Neutrophil (primary cell): ENCODE data around the gene SMYD3.

Experiments
- H3K27ac ChIP-seq: fragments of 200-600 bp; sonication (generic); 2 replicates; pipeline ENCODE4 v1.5.1; 2016; ENCODE audit warnings: mild to moderate bottlenecking, moderate library complexity
- H3K27me3 ChIP-seq: fragments of 200-600 bp; sonication (generic); 2 replicates; pipeline ENCODE4 v1.6.0; 2016; ENCODE audit warnings: mild to moderate bottlenecking
- H3K36me3 ChIP-seq: fragments of 200-600 bp; sonication (generic); 2 replicates; pipeline ENCODE4 v1.5.1; 2017
- H3K4me1 ChIP-seq, 2 experiments: fragments of 200-600 bp in 1 of 2; sonication (generic) in 1 of 2; 1 replicate in 1 of 2; 2 replicates in 1 of 2; pipeline versions ENCODE4 v1.5.1 to v1.6.1; 2013 to 2016; ENCODE audit warnings: low read depth in 1 of 2, low read length in 1 of 2, mild to moderate bottlenecking in 1 of 2, moderate library complexity in 1 of 2; ENCODE audit not compliant: control insufficient read depth in 1 of 2, insufficient read depth in 1 of 2
- H3K4me3 ChIP-seq, 2 experiments: fragments of 200-600 bp in 1 of 2; sonication (generic) in 1 of 2; 1 replicate in 1 of 2; 2 replicates in 1 of 2; pipeline ENCODE4 v1.5.1; 2013 to 2016; ENCODE audit warnings: low read depth in 1 of 2, low read length in 1 of 2, mild to moderate bottlenecking in 1 of 2, moderate library complexity in 1 of 2
- H3K9me3 ChIP-seq: fragments of 200-600 bp; sonication (generic); 2 replicates; pipeline ENCODE4 v1.5.1; 2016
- CTCF ChIP-seq: fragments of 200-600 bp; sonication (generic); IDR thresholded peaks from 2 replicates; pipeline ENCODE4 v1.5.1; 2016; ENCODE audit warnings: antibody characterized with exemption

The SMYD3 gene

GRCh38 chr1:246068619-246069509, 438.2 kb downstream of the SMYD3 start:
- no peak for TF ChIP-seq CTCF
- no peaks in the 10 kb centered on the region for H3K9me3 ChIP-seq
- peaks cover 6% of the 10 kb centered on the region for H3K27me3 ChIP-seq
- no peaks in the 10 kb centered on the region for H3K36me3 ChIP-seq
- H3K4me3 ChIP-seq, result no peak overlapping the region
- no peak overlapping the region for H3K27ac ChIP-seq
- H3K4me1 ChIP-seq, result peaks cover 0 to 6% of the 10 kb centered on the region in 2 experiments

- no peak overlapping the region for H3K4me3 ChIP-seq
- peaks cover 0 to 6% of the 10 kb centered on the region in 2 experiments for H3K4me1 ChIP-seq
- no peak overlapping the region for H3K27ac ChIP-seq
- H3K27me3 ChIP-seq, result peaks cover 6% of the 10 kb centered on the region
- no peaks in the 10 kb centered on the region for H3K36me3 ChIP-seq
- no peak for TF ChIP-seq CTCF
- no peaks in the 10 kb centered on the region for H3K9me3 ChIP-seq
These were observed 438.9 kb downstream of the SMYD3 start for GRCh38 chr1:246068217-246068512.

- Histone ChIP-seq H3K4me3 (no peak overlapping the region), H3K4me1 (peaks cover 0 to 6% of the 10 kb centered on the region in 2 experiments), H3K36me3 (no peaks in the 10 kb centered on the region), H3K9me3 (no peaks in the 10 kb centered on the region), H3K27me3 (peaks cover 6% of the 10 kb centered on the region), H3K27ac (no peak overlapping the region)
- TF ChIP-seq CTCF, result no peak
These were observed 439.5 kb downstream of the SMYD3 start for GRCh38 chr1:246067432-246068216.

GRCh38 chr1:246066573-246066972, 440.5 kb downstream of the SMYD3 start:
- peaks cover 0 to 6% of the 10 kb centered on the region in 2 experiments for H3K4me1 ChIP-seq
- no peak overlapping the region for H3K27ac ChIP-seq
- no peak for TF ChIP-seq CTCF

GRCh38 chr1:246065592-246065991, 441.5 kb downstream of the SMYD3 start:
- Histone ChIP-seq H3K4me1 (peaks cover 0 to 6% of the 10 kb centered on the region in 2 experiments), H3K36me3 (no peaks in the 10 kb centered on the region), H3K4me3 (no peak overlapping the region), H3K27me3 (peaks cover 6% of the 10 kb centered on the region), H3K9me3 (no peaks in the 10 kb centered on the region), H3K27ac (no peak overlapping the region)
- no peak for TF ChIP-seq CTCF

More at GRCh38 chr1:246066573-246066972, 440.5 kb downstream of the SMYD3 start:
- H3K36me3 ChIP-seq, result no peaks in the 10 kb centered on the region
- peaks cover 6% of the 10 kb centered on the region for H3K27me3 ChIP-seq
- H3K9me3 ChIP-seq, result no peaks in the 10 kb centered on the region
- H3K4me3 ChIP-seq, result no peak overlapping the region
